ENCODE measurements around the gene CCT8.

The CCT8 gene

DNA sequence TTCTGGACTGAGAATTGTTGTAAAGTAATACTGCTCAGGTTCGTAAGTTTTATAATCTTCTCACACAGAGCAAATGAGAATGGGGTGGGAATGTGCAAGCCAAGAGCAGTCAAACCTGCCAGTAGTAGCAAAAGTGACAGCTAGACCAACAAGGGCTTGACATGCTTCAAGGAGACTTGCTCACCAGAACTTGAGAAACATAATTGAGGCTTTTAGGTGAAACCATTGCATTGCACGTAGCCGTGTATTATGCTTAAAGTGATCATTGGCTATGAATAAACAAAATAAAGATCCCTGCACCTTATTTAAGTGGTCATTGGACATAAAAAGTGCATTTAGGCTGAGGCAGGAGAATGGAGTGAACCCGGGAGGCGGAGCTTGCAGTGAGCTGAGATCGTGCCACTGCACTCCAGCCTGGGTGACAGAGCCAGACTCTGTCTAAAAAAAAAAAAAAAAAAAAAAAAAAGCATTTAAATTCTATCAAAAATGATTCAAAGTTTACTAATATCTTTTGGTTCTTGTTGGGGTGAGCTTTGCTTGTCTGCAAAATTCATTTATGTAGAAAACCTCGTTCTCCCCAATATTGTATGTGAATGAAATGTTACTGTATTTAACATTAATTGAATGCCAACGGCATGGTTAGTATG, 11.8 kb upstream of the CCT8 start:
- TF ChIP-seq, protein P1, sequence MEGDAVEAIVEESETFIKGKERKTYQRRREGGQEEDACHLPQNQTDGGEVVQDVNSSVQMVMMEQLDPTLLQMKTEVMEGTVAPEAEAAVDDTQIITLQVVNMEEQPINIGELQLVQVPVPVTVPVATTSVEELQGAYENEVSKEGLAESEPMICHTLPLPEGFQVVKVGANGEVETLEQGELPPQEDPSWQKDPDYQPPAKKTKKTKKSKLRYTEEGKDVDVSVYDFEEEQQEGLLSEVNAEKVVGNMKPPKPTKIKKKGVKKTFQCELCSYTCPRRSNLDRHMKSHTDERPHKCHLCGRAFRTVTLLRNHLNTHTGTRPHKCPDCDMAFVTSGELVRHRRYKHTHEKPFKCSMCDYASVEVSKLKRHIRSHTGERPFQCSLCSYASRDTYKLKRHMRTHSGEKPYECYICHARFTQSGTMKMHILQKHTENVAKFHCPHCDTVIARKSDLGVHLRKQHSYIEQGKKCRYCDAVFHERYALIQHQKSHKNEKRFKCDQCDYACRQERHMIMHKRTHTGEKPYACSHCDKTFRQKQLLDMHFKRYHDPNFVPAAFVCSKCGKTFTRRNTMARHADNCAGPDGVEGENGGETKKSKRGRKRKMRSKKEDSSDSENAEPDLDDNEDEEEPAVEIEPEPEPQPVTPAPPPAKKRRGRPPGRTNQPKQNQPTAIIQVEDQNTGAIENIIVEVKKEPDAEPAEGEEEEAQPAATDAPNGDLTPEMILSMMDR (IDR thresholded peaks at IDR 0.05; ENCODE audit: low read depth, low read length) = no peak
- no peak overlapping the region for H3K4me3 ChIP-seq (ENCODE audit: low read depth, low read length)

DNA sequence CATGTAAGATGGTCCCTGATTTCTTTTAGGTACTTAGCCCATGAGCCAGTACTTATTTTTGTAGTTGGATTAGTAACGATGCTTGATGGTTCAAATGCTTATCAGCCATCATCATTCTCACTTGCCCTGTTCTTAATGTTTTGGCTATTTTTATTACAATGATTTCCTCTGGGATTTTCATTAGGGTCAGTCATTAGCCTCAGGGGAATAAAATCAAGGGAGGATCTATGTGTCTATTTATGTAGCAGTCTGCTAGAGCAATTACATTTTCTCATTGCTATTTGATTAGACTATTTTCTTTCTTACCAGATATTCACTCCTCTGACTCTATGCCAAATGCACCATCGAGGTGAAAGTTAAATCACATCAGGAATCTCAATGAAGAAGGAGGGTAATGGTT, 10.9 kb upstream of the CCT8 start:
- no peak overlapping the region for H3K4me3 ChIP-seq (ENCODE audit: low read depth, low read length)
- TF ChIP-seq, protein P1 (IDR thresholded peaks at IDR 0.05; ENCODE audit: low read depth, low read length) = no peak

DNA sequence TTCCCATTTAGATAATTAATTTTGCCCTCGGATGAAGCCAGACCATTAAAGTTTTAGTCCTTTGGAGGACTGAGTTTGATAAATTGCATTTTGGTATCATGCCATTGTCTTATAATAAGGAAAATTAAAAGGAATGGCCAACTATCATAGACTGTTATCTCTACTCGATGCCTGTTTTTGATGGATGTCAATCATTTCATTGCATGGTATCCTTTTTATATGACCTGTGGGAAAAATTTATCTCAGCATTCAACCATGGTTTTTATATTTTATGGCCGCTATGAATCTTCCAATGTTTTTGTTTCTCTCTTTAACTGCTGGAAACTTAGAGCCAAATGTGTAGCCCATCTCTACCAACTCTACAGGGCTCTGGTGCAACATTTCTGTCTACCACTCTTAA, 9.9 kb upstream of the CCT8 start:
- H3K4me3 ChIP-seq (ENCODE audit: low read depth, low read length) = no peak overlapping the region
- TF ChIP-seq, protein P1 (IDR thresholded peaks at IDR 0.05; ENCODE audit: low read depth, low read length) = no peak

DNA sequence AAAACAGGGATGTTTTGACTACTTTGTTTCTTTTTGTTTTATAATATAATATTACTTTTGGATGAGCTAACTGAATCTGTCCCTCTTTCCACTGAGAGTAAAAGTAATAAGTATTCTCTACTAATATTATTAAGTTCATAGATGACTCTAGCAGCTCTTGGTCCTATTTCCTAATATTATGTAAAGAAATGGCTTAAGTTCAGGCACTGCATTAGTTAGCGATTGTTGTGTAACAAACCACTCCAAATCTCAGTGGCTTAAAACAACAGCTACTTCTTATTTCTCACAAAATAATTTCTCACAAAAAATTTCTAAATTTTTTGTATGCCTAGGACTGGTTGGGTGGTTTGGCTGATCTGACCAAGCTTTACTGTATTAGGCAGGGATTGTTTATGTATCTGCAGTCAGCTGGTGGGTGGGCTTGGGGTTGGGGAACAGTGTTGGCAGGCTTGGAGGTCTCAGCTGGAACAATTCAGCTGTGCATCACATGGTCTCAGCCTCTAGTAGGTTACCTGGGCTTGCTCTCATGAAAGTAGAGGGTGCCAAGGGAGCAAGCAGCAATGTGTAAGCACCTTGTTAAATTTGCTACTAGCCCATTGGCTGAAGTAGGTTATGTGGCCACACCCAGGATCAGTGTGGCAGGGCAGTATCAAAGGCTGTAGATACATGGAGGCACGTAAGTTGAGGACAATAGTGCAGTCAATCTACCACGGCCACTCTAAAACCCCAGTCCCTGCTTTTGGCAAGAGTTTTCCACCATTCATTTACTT, 8.8 kb upstream of the CCT8 start:
- no peak overlapping the region for H3K4me3 ChIP-seq (ENCODE audit: low read depth, low read length)
- TF ChIP-seq, protein P1 (IDR thresholded peaks at IDR 0.05; ENCODE audit: low read depth, low read length) = no peak

DNA sequence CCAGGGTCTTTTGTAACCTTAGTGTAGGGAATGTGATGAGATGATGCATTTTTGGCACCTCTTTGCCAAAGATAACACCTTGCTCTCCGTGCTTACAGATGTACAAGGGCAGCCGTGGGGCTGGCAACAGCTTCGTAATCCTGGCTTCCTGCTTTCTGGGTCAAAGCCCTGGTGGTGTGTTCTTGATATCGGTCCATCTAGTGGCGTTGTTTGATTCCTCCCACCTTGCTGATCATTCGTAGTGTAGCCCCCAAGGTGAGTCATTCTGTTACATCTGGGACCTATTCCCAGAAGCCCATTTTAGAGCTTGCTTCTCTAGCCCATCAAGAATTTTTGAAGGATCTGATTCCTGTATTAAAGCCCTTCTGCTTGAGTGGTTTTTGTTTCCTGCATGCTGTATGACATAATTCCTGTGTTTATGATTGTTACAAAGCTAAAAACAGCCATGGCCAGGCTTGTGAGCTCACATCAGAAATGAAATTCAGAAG, 7.0 kb upstream of the CCT8 start:
- TF ChIP-seq, protein P1 (IDR thresholded peaks at IDR 0.05; ENCODE audit: low read depth, low read length) = no peak
- H3K4me3 ChIP-seq (ENCODE audit: low read depth, low read length) = no peak overlapping the region

DNA sequence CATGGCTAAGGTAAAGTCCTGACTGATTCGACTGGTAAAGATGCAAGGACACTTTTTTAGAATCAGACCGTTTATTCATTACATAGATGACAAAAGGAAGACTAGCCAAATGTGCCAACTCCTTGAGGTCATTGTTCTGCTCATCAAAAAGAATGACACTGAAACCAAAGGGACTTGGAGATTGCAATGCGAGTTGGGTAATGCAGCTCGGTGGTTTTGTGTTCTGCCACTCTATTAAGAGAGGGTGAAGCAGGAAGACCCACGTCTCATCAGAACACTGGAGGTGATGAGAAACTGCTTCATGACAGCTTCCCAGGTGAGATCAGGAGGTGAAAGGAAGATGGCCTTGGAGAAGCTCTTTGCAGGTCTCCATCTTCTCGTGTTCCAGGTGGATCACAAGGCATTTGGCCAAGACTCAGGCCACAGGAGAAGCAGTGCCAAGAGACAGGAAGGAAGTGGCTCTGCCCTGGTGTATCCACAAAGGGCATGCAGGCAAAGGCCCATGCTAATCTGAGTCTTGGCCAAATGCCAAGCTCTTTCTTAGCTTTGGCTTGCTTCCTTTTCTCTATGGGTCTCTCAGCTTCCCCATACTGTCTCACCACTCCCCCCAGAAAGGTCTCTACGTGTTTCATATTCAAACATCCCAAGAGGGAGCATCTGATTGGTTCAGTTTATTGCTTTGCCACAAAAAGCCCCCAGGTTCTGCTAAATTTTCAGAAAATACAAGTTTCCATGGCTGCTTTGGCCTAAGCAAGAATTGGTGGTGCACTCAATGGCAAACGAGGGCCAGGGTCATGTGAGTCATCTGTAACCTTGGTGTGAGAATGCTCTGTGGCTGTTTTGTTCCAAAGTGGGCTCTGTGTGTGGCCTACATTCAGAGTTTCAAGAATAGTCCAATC, 5.7 kb upstream of the CCT8 start:
- H3K4me3 ChIP-seq (ENCODE audit: low read depth, low read length) = no peak overlapping the region
- TF ChIP-seq, protein P1 (IDR thresholded peaks at IDR 0.05; ENCODE audit: low read depth, low read length) = no peak

All from WI38 (cell line).